OCI-LY7 (cell line): ENCODE results near the gene SLC44A5. TPM values are rescaled to one million over a fixed set of nuclear protein-coding genes. Genes with fewer than 3 reads are reported as not detected.

Source experiments
- BruUV-seq: library from RNA; stranded (reverse); fragments of 400-500 nt; replicated peaks from 2 replicates; lab custom pipeline; 2021; lab: Mats Ljungman, UMichigan
- CTCF ChIA-PET: fragments of 300-600 bp; sonication (Branson Sonifier 250); formaldehyde crosslinking; loops from one replicate; lab custom pipeline; 2022; ENCODE audit warnings: antibody characterized with exemption; ENCODE audit not compliant: unreplicated experiment; lab: Charles Lee
- POLR2A ChIA-PET: fragments of 300-600 bp; sonication (Branson Sonifier 250); formaldehyde crosslinking; loops from one replicate; lab custom pipeline; 2022; ENCODE audit warnings: antibody characterized with exemption; lab: Charles Lee
- DNase-seq: peaks from one replicate; pipeline ENCODE4 v3.0.0-alpha.2; 2015; ENCODE audit warnings: low spot score
- H2AFZ ChIP-seq: fragments of 200-600 bp; sonication (generic), shearing (Covaris generic); 2 replicates; pipeline ENCODE4 v1.6.1; 2014; ENCODE audit warnings: mild to moderate bottlenecking, antibody characterized with exemption, low read length, moderate library complexity
- H3K27ac ChIP-seq: fragments of 200-600 bp; sonication (generic); 2 replicates; pipeline ENCODE4 v1.5.1; 2014; ENCODE audit warnings: mixed run types, low read depth, mild to moderate bottlenecking, moderate library complexity, low read length, inconsistent platforms; ENCODE audit not compliant: poor library complexity, severe bottlenecking
- H3K36me3 ChIP-seq: fragments of 200-600 bp; sonication (generic); 2 replicates; pipeline ENCODE4 v1.6.1; 2014; ENCODE audit warnings: mild to moderate bottlenecking, antibody characterized with exemption, low read length, moderate library complexity, mixed read lengths; ENCODE audit not compliant: insufficient read depth
- H3K4me1 ChIP-seq: fragments of 200-600 bp; sonication (generic); 2 replicates; pipeline ENCODE4 v1.5.1; 2014; ENCODE audit warnings: mild to moderate bottlenecking, low read length; ENCODE audit not compliant: insufficient read depth, poor library complexity, severe bottlenecking
- H3K4me2 ChIP-seq: fragments of 200-600 bp; sonication (generic); 2 replicates; pipeline ENCODE4 v1.6.1; 2014; ENCODE audit warnings: mild to moderate bottlenecking, low read length
- H3K4me3 ChIP-seq: fragments of 200-600 bp; sonication (generic); 2 replicates; pipeline ENCODE4 v1.5.1; 2014; ENCODE audit warnings: mild to moderate bottlenecking, low read depth, low read length; ENCODE audit not compliant: poor library complexity, severe bottlenecking
- H3K79me2 ChIP-seq: fragments of 200-600 bp; sonication (generic); 2 replicates; pipeline ENCODE4 v1.6.1; 2016; ENCODE audit warnings: low read depth, mild to moderate bottlenecking, low read length, moderate library complexity, mixed read lengths; ENCODE audit not compliant: insufficient read depth
- H3K9me2 ChIP-seq: fragments of 200-600 bp; sonication (generic); 2 replicates; pipeline ENCODE4 v1.6.1; 2016; ENCODE audit warnings: mild to moderate bottlenecking, low read length, mixed read lengths; ENCODE audit not compliant: insufficient read depth
- H3K9me3 ChIP-seq: fragments of 200-600 bp; sonication (generic); 2 replicates; pipeline ENCODE4 v1.6.1; 2014; ENCODE audit warnings: mild to moderate bottlenecking, mixed run types, low read length, mixed read lengths
- H4K20me1 ChIP-seq: fragments of 200-600 bp; sonication (generic); 2 replicates; pipeline ENCODE4 v1.6.1; 2014; ENCODE audit warnings: mild to moderate bottlenecking, antibody characterized with exemption, low read length, moderate library complexity, mixed read lengths; ENCODE audit not compliant: insufficient read depth
- CTCF ChIP-seq: fragments of 200-600 bp; sonication (generic); conservative IDR thresholded peaks from 2 replicates; pipeline ENCODE4 v1.5.1; 2014; ENCODE audit warnings: mild to moderate bottlenecking, antibody characterized with exemption, low read length, moderate library complexity, mixed read lengths
- EZH2phosphoT487 ChIP-seq: fragments of 200-600 bp; sonication (generic); IDR thresholded peaks from 2 replicates; pipeline ENCODE4 v1.6.1; 2018; ENCODE audit warnings: low read depth, borderline replicate concordance, mild to moderate bottlenecking, mixed run types, antibody characterized with exemption, low read length, moderate library complexity, mixed read lengths
- intact Hi-C: fragments of 100-400 bp; cut with micrococcal nuclease; formaldehyde crosslinking; loops from one replicate; pipeline ENCODE4 v1.10.0; 2022; ENCODE audit not compliant: unreplicated experiment
- total RNA-seq, 2 experiments: library from RNA; depleted of rRNA in 1 of 2; stranded (reverse); fragments of >200 nt in 1 of 2; shearing (Covaris generic) in 1 of 2; gene quantifications; 2 replicates each; pipeline ENCODE4 v1.2.3, GENCODE V29; 2014 to 2022

The SLC44A5 gene
- total RNA-seq, 2 experiments from 2014 or later = not detected

- H3K9me3 ChIP-seq = no peaks in the 10 kb centered on the region
- CTCF ChIA-PET = no interaction called here
- H3K27ac ChIP-seq = no peak overlapping the region
- no peaks in the 10 kb centered on the region for H4K20me1 ChIP-seq
- no peak overlapping the region for H2AFZ ChIP-seq
- POLR2A ChIA-PET = interaction anchor here (1.0 kb wide), 1 partner anchor 64 kb away, joined by 3 read pairs; no protein-coding TSS in a partner anchor
- intact Hi-C loops = no loop called here
- no peak overlapping the region for H3K4me2 ChIP-seq
- H3K9me2 ChIP-seq = no peaks in the 10 kb centered on the region
- H3K4me3 ChIP-seq = no peak overlapping the region
- no peaks in the 10 kb centered on the region for H3K36me3 ChIP-seq
- no peaks in the 10 kb centered on the region for H3K4me1 ChIP-seq
- TF ChIP-seq EZH2phosphoT487 (no peak), CTCF (no peak)
- BruUV-seq = no TSS peak
- H3K79me2 ChIP-seq = no peaks in the 10 kb centered on the region
- no peak for DNase-seq
Measured at GRCh38 chr1:75174031-75174760, 436.7 kb downstream of the SLC44A5 start.

- no peaks in the 10 kb centered on the region for H4K20me1 ChIP-seq
- no peak for TF ChIP-seq EZH2phosphoT487
- TF ChIP-seq CTCF = no peak
- no peak overlapping the region for H2AFZ ChIP-seq
- no peaks in the 10 kb centered on the region for H3K4me1 ChIP-seq
- no peaks in the 10 kb centered on the region for H3K36me3 ChIP-seq
- no peaks in the 10 kb centered on the region for H3K9me2 ChIP-seq
- intact Hi-C loops = no loop called here
- H3K4me3 ChIP-seq = no peak overlapping the region
- BruUV-seq = no TSS peak
- POLR2A ChIA-PET = interaction anchor here (0.7 kb wide), 1 partner anchor 289 kb away, joined by 4 read pairs; no protein-coding TSS in a partner anchor
- H3K79me2 ChIP-seq = no peaks in the 10 kb centered on the region
- H3K4me2 ChIP-seq = no peak overlapping the region
- no peak for DNase-seq
- no peak overlapping the region for H3K27ac ChIP-seq
- CTCF ChIA-PET = no interaction called here
- no peaks in the 10 kb centered on the region for H3K9me3 ChIP-seq
Measured at GRCh38 chr1:75172556-75172955, 438.4 kb downstream of the SLC44A5 start.

GRCh38 chr1:75171876-75172275, 439.0 kb downstream of the SLC44A5 start:
- no peak for DNase-seq
- POLR2A ChIA-PET = no interaction called here
- Histone ChIP-seq H2AFZ (no peak overlapping the region), H4K20me1 (no peaks in the 10 kb centered on the region), H3K27ac (no peak overlapping the region), H3K4me2 (no peak overlapping the region), H3K9me2 (no peaks in the 10 kb centered on the region), H3K9me3 (no peaks in the 10 kb centered on the region), H3K36me3 (no peaks in the 10 kb centered on the region), H3K4me1 (no peaks in the 10 kb centered on the region), H3K79me2 (no peaks in the 10 kb centered on the region), H3K4me3 (no peak overlapping the region)
- intact Hi-C loops = no loop called here
- CTCF ChIA-PET = no interaction called here
- TF ChIP-seq EZH2phosphoT487 = no peak
- BruUV-seq = no TSS peak
